GM23248 (cell line): ENCODE results near the gene TRIP10. TPM values are rescaled to one million over a fixed set of nuclear protein-coding genes. Genes with fewer than 3 reads are reported as not detected.

Experiments
- DNase-seq: peaks from one replicate; pipeline ENCODE4 v3.0.0-alpha.2; 2015
- H2AFZ ChIP-seq: fragments of 200-600 bp; sonication (generic); 2 replicates; pipeline ENCODE4 v1.6.1; 2016; ENCODE audit warnings: antibody characterized with exemption
- H3F3A ChIP-seq: fragments of 200-600 bp; sonication (generic); 2 replicates; pipeline ENCODE4 v1.6.1; 2016; ENCODE audit warnings: mild to moderate bottlenecking, antibody characterized with exemption, mixed run types; ENCODE audit not compliant: insufficient read depth
- H3K27ac ChIP-seq: fragments of 200-600 bp; sonication (generic); 2 replicates; pipeline ENCODE4 v1.5.1; 2016; ENCODE audit warnings: mild to moderate bottlenecking
- H3K27me3 ChIP-seq: fragments of 200-600 bp; sonication (generic); replicated peaks from 2 replicates; pipeline ENCODE4 v1.6.1; 2016; ENCODE audit warnings: mild to moderate bottlenecking; ENCODE audit not compliant: insufficient read depth
- H3K36me3 ChIP-seq: fragments of 200-600 bp; sonication (generic); 2 replicates; pipeline ENCODE4 v1.6.1; 2016; ENCODE audit warnings: low read depth, mild to moderate bottlenecking
- H3K4me1 ChIP-seq: fragments of 200-600 bp; sonication (generic); 2 replicates; pipeline ENCODE4 v1.6.1; 2016; ENCODE audit warnings: mild to moderate bottlenecking; ENCODE audit not compliant: insufficient read depth
- H3K4me2 ChIP-seq: fragments of 200-600 bp; sonication (generic); one replicate; pipeline ENCODE4 v1.6.1; 2016; ENCODE audit warnings: mild to moderate bottlenecking; ENCODE audit not compliant: unreplicated experiment
- H3K4me3 ChIP-seq: fragments of 200-600 bp; sonication (generic); 2 replicates; pipeline ENCODE4 v1.5.1; 2016; ENCODE audit warnings: mild to moderate bottlenecking
- H3K79me2 ChIP-seq: fragments of 200-600 bp; sonication (generic); 2 replicates; pipeline ENCODE4 v1.6.1; 2016; ENCODE audit warnings: mild to moderate bottlenecking; ENCODE audit not compliant: insufficient read depth
- H3K9ac ChIP-seq: fragments of 200-600 bp; sonication (generic); 2 replicates; pipeline ENCODE4 v1.6.1; 2016; ENCODE audit warnings: mild to moderate bottlenecking
- H3K9me2 ChIP-seq: fragments of 200-600 bp; sonication (generic); 2 replicates; pipeline ENCODE4 v1.6.1; 2016; ENCODE audit warnings: mixed run types, mild to moderate bottlenecking, moderate library complexity; ENCODE audit not compliant: insufficient read depth
- H3K9me3 ChIP-seq: fragments of 200-600 bp; sonication (generic); one replicate; pipeline ENCODE4 v1.6.1; 2017; ENCODE audit warnings: low read depth
- H4K20me1 ChIP-seq: fragments of 200-600 bp; sonication (generic); 2 replicates; pipeline ENCODE4 v1.6.0; 2016; ENCODE audit not compliant: insufficient read depth
- EZH2 ChIP-seq: fragments of 200-600 bp; sonication (generic); IDR thresholded peaks from 2 replicates; pipeline ENCODE4 v1.6.1; 2018; ENCODE audit warnings: antibody characterized with exemption, mild to moderate bottlenecking; ENCODE audit not compliant: insufficient read depth, poor library complexity, severe bottlenecking
- EZH2phosphoT487 ChIP-seq: fragments of 200-600 bp; sonication (generic); IDR thresholded peaks from 2 replicates; pipeline ENCODE4 v1.6.1; 2018; ENCODE audit warnings: antibody characterized with exemption, moderate library complexity, mild to moderate bottlenecking, low read depth; ENCODE audit not compliant: insufficient read depth
- WGBS, 2 experiments: methylation state at CpG; one replicate each; pipeline ENCODE4 v1.1.6; 2015 to 2017; ENCODE audit warnings: low lambda C conversion rate in 2 of 2, low coverage in 1 of 2; ENCODE audit errors: missing lambda C conversion rate in 2 of 2; 5-methylcytosine and 5-hydroxymethylcytosine counted together
- in situ Hi-C: fragments of 300-500 bp; cut with MboI; formaldehyde crosslinking; loops from 2 replicates; pipeline ENCODE4 v1.15.0; 2020
- polyA plus RNA-seq: library from polyadenylated mRNA; unstranded; fragments of >200 nt; fragmentation: Nextera tagmentation; extraction: Ambion mirVana; gene quantifications from 2 replicates; pipeline ENCODE4 v1.2.1, GENCODE V29; 2016
- total RNA-seq: library from RNA; depleted of rRNA; stranded (reverse); fragments of >200 nt; shearing (Covaris generic); gene quantifications from 2 replicates; pipeline ENCODE4 v1.2.3, GENCODE V29; 2014

The TRIP10 gene
- total and polyA plus RNA-seq, 2 experiments from 2014 or later: 48.0 to 48.9 TPM

DNA sequence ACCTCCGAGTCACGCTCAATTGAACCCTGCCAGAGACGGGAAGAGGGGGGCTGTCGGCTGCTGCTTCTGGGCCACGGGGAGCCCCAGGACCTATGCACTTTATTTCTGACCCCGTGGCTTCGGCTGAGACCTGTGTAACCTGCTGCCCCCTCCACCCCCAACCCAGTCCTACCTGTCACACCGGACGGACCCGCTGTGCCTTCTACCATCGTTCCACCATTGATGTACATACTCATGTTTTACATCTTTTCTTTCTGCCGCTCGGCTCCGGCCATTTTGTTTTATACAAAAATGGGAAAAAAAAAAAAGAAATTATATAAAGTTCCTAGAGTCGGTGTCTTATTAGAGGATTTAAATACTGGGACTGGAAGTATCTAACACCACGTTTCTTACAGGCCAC is 11.7 kb downstream of the TRIP10 start:
- no peak for DNase-seq
- Histone ChIP-seq H2AFZ (no peak overlapping the region), H3K9ac (no peak overlapping the region), H3K4me2 (no peak overlapping the region), H3K36me3 (peaks cover 27% of the 10 kb centered on the region), H3K4me1 (no peaks in the 10 kb centered on the region), H3K27ac (no peak overlapping the region), H3K9me3 (no peaks in the 10 kb centered on the region), H3K4me3 (no peak overlapping the region), H4K20me1 (no peaks in the 10 kb centered on the region), H3K27me3 (no peaks in the 10 kb centered on the region), H3F3A (peaks cover 13% of the 10 kb centered on the region; the same call in 1 of the 2 replicates), H3K79me2 (no peaks in the 10 kb centered on the region), H3K9me2 (no peaks in the 10 kb centered on the region)
- in situ Hi-C loops: no loop called here
- 93 to 95% methylated on average over 16 of the region's 16 CpGs for WGBS, 2 experiments
- TF ChIP-seq EZH2phosphoT487 (no peak), EZH2 (no peak)

DNA sequence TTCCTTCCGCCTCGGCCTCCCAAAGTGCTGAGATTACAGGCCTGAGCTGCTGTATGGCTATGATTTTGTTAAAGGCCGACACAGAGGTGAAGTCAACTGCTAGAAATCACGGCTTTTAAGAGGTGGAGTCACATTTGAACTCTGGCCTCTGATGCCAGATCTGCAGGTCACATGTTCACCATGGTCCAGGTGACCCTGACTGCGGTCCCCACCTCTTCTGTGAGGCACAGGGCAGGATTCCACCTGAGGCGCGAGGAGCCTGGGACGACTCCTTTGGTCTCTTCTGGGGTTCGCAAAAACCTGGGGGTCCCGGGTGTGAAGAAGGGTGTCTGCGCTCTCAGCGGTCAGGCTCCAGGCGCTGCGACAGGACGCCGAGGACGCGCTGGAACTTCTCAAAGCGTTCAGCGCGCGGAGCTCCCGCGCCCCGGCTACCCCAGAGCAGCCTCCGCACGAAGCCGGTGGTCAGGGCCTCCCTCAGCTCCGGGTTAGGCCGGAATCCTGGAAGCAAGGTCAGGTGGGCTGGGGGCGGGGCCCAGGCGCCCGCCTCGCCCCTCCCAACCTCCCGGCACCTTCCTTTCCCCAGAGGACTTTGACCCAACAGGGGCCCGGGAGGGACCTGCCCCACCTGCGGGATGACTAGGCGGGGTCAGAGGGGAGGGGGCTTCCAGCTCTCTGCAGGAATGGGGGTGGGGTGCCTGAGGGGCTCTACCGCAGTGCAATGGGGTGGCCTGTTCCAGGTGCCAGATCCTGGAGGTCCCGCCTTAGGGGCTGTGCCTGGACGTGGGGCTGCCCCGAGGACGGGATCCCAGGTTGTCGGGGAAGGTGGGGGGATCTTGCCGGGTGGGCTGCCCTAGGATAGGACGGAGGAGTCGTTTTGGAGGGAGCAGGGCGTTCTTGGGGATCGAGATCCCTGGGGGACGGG is 13.0 kb downstream of the TRIP10 start:
- TF ChIP-seq EZH2: no peak
- TF ChIP-seq EZH2phosphoT487: no peak

DNA sequence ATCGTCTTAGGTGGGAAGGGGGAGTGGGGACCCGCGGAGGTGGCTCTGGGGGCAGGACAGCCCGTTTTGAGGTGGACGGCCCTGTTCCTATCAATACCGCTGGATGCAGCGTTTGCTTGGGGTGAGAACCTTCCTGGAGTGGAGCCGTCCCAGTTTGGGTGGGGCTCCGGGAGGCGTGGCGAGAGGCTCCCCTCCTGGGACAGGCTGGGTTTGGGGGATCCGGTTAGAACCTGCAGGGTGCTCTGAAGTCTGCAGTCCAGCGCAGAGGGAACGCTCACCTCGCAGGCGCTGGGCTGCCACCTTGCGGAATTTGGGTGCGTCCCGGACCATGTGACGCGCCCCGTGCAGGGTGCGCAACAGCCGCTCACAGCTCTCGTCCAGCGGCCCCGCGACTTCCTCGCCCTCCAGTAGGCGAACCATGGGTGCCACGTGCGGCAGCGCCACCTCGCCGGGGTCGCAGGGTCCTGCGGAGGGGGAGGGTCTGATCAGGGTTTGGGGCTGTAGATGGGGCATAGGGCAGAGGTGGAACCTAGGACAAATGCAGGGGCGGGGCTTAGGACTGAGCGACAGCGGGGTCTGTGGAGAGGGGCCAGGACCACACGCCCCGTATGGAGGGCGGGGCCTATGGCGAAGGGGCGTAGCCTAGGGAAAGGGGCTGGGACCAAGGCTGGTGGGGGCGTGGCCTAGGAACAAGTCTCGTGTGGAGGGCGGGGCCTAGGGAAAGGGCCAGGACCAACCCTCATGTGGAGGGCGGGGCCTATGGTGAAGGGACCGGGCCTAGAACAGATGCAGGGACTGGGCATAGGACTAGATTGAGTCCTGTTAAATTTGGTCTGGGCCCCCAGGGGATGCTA is 13.9 kb downstream of the TRIP10 start:
- no peak for TF ChIP-seq EZH2phosphoT487
- TF ChIP-seq EZH2: no peak
- Histone ChIP-seq H2AFZ (peak overlapping the region; percentile 83), H3K27ac (no peak overlapping the region), H3K9ac (peak overlapping the region; percentile 60), H3F3A (peaks cover 13% of the 10 kb centered on the region; the same call in 1 of the 2 replicates), H4K20me1 (no peaks in the 10 kb centered on the region), H3K9me2 (no peaks in the 10 kb centered on the region), H3K4me1 (no peaks in the 10 kb centered on the region), H3K27me3 (no peaks in the 10 kb centered on the region), H3K79me2 (no peaks in the 10 kb centered on the region), H3K36me3 (peaks cover 13% of the 10 kb centered on the region), H3K9me3 (no peaks in the 10 kb centered on the region), H3K4me3 (peak overlapping the region; percentile 69), H3K4me2 (peak overlapping the region; percentile 85)
- DNase-seq: peak; percentile 87
- 7 to 10% methylated on average over 34 to 49 of the region's 50 CpGs for WGBS, 2 experiments
- in situ Hi-C loops: no loop called here

More for the DNA sequence above, 13.0 kb downstream of the TRIP10 start:
- peak overlapping the region; percentile 69; the same call in 1 of the 2 replicates for H3K4me3 ChIP-seq
- H3K9me3 ChIP-seq: no peaks in the 10 kb centered on the region
- H4K20me1 ChIP-seq: no peaks in the 10 kb centered on the region
- H3F3A ChIP-seq: peaks cover 13% of the 10 kb centered on the region; the same call in 1 of the 2 replicates
- H3K9me2 ChIP-seq: no peaks in the 10 kb centered on the region
- H3K79me2 ChIP-seq: no peaks in the 10 kb centered on the region
- no peaks in the 10 kb centered on the region for H3K4me1 ChIP-seq
- peak overlapping the region; percentile 83 for H2AFZ ChIP-seq
- H3K27ac ChIP-seq: no peak overlapping the region
- no peaks in the 10 kb centered on the region for H3K27me3 ChIP-seq
- peaks cover 16% of the 10 kb centered on the region for H3K36me3 ChIP-seq
- DNase-seq: no peak
- no peak overlapping the region for H3K4me2 ChIP-seq
- 71 to 79% methylated on average over 33 to 48 of the region's 50 CpGs for WGBS, 2 experiments
- no peak overlapping the region for H3K9ac ChIP-seq
- in situ Hi-C loops: no loop called here

GRCh38 chr19:6754136-6754535 is 14.7 kb downstream of the TRIP10 start:
- in situ Hi-C loops: no loop called here
- DNase-seq: no peak
- Histone ChIP-seq H4K20me1 (no peaks in the 10 kb centered on the region), H3K9me2 (no peaks in the 10 kb centered on the region), H3K79me2 (no peaks in the 10 kb centered on the region), H3K4me1 (no peaks in the 10 kb centered on the region), H2AFZ (no peak overlapping the region), H3K27ac (no peak overlapping the region), H3K9me3 (no peaks in the 10 kb centered on the region), H3F3A (peaks cover 11% of the 10 kb centered on the region; the same call in 1 of the 2 replicates), H3K9ac (no peak overlapping the region), H3K4me3 (no peak overlapping the region), H3K27me3 (no peaks in the 10 kb centered on the region), H3K36me3 (peaks cover 8% of the 10 kb centered on the region), H3K4me2 (no peak overlapping the region)
- TF ChIP-seq EZH2phosphoT487: no peak
- TF ChIP-seq EZH2: no peak
- WGBS, 2 experiments: 96 to 100% methylated on average over 18 to 22 of the region's 22 CpGs
